Measurements from ENCODE around the gene TWIST2. TPM values are rescaled to one million over a fixed set of nuclear protein-coding genes. Genes with fewer than 3 reads are reported as not detected.

The TWIST2 gene
- total RNA-seq, 2 experiments from 2014 or later, result not detected

- Histone ChIP-seq H3K4me1 (ENCODE audit: insufficient read depth, low read length) (no peaks in the 10 kb centered on the region), H3K9me3 (ENCODE audit: control insufficient read depth in 1 of 2, insufficient read depth in 1 of 2, low read length in 2 of 2) (peaks cover 0 to 21% of the 10 kb centered on the region in 2 experiments), H3K4me3 (ENCODE audit: low read length) (no peak overlapping the region), H3K27me3 (ENCODE audit: control insufficient read depth in 1 of 2, insufficient read depth in 2 of 2, low read length in 2 of 2) (peaks cover 4 to 5% of the 10 kb centered on the region in 2 experiments), H3K36me3 (ENCODE audit: insufficient read depth, low read length) (no peaks in the 10 kb centered on the region), H3K27ac (ENCODE audit: low read depth in 1 of 2, low read length in 2 of 2) (no peak overlapping the region)
- no peak for ATAC-seq (ENCODE audit: poor library complexity)
- ChIA-PET CTCF (no interaction called here), POLR2A (no interaction called here)
- Mint-ChIP-seq H3K4me1 (ENCODE audit: low read depth) (no peaks in the 10 kb centered on the region), H3K4me3 (no peak overlapping the region), H3K36me3 (ENCODE audit: low read depth) (no peaks in the 10 kb centered on the region), H3K27me3 (peaks cover 6% of the 10 kb centered on the region), H3K9me3 (no peaks in the 10 kb centered on the region), H3K27ac (no peak overlapping the region)
- intact Hi-C loops (cut with DNase I, micrococcal nuclease), result no loop called here
- DNase-seq, result no peak
- TF ChIP-seq CTCF (IDR thresholded peaks at IDR 0.05), result no peak
These were observed 13.3 kb downstream of the TWIST2 start for GRCh38 chr2:238861013-238861730.

- H3K4me1 Mint-ChIP-seq (ENCODE audit: low read depth), result no peaks in the 10 kb centered on the region
- Histone ChIP-seq H3K4me1 (ENCODE audit: insufficient read depth, low read length) (no peaks in the 10 kb centered on the region), H3K27ac (ENCODE audit: low read depth in 1 of 2, low read length in 2 of 2) (no peak overlapping the region), H3K27me3 (ENCODE audit: control insufficient read depth in 1 of 2, insufficient read depth in 2 of 2, low read length in 2 of 2) (peaks cover 4 to 5% of the 10 kb centered on the region in 2 experiments), H3K4me3 (ENCODE audit: low read length) (no peak overlapping the region), H3K36me3 (ENCODE audit: insufficient read depth, low read length) (no peaks in the 10 kb centered on the region), H3K9me3 (ENCODE audit: control insufficient read depth in 1 of 2, insufficient read depth in 1 of 2, low read length in 2 of 2) (peaks cover 0 to 19% of the 10 kb centered on the region in 2 experiments)
- ATAC-seq (ENCODE audit: poor library complexity) (no peak), DNase-seq (no peak)
- no peaks in the 10 kb centered on the region for H3K9me3 Mint-ChIP-seq
- TF ChIP-seq CTCF (IDR thresholded peaks at IDR 0.05), result no peak
- no peak overlapping the region for H3K4me3 Mint-ChIP-seq
- intact Hi-C loops (cut with DNase I, micrococcal nuclease), result no loop called here
- ChIA-PET CTCF (no interaction called here), POLR2A (no interaction called here)
- H3K27ac Mint-ChIP-seq, result no peak overlapping the region
- no peaks in the 10 kb centered on the region for H3K36me3 Mint-ChIP-seq (ENCODE audit: low read depth)
- peaks cover 6% of the 10 kb centered on the region for H3K27me3 Mint-ChIP-seq
These were observed 14.0 kb downstream of the TWIST2 start for GRCh38 chr2:238861766-238862315.

GRCh38 chr2:238862701-238863100 is 14.8 kb downstream of the TWIST2 start:
- H3K36me3 ChIP-seq (ENCODE audit: insufficient read depth, low read length), result no peaks in the 10 kb centered on the region
- peaks cover 0 to 15% of the 10 kb centered on the region in 2 experiments for H3K9me3 ChIP-seq (ENCODE audit: control insufficient read depth in 1 of 2, insufficient read depth in 1 of 2, low read length in 2 of 2)
- H3K4me1 ChIP-seq (ENCODE audit: insufficient read depth, low read length), result no peaks in the 10 kb centered on the region
- H3K4me3 ChIP-seq (ENCODE audit: low read length), result no peak overlapping the region
- H3K4me3 Mint-ChIP-seq, result no peak overlapping the region
- no peaks in the 10 kb centered on the region for H3K9me3 Mint-ChIP-seq
- H3K4me1 Mint-ChIP-seq (ENCODE audit: low read depth), result no peaks in the 10 kb centered on the region
- H3K27me3 Mint-ChIP-seq, result peaks cover 6% of the 10 kb centered on the region
- CTCF ChIA-PET, result no interaction called here
- no peak for DNase-seq
- H3K36me3 Mint-ChIP-seq (ENCODE audit: low read depth), result no peaks in the 10 kb centered on the region
- H3K27ac Mint-ChIP-seq, result no peak overlapping the region
- no peak overlapping the region for H3K27ac ChIP-seq (ENCODE audit: low read depth in 1 of 2, low read length in 2 of 2)
- POLR2A ChIA-PET, result no interaction called here
- intact Hi-C loops (cut with DNase I, micrococcal nuclease), result no loop called here
- peaks cover 4 to 5% of the 10 kb centered on the region in 2 experiments for H3K27me3 ChIP-seq (ENCODE audit: control insufficient read depth in 1 of 2, insufficient read depth in 2 of 2, low read length in 2 of 2)
- no peak for TF ChIP-seq CTCF (IDR thresholded peaks at IDR 0.05)
- ATAC-seq (ENCODE audit: poor library complexity), result no peak
